H1 (cell line): ENCODE data around the gene GPRIN1.

Experiments
- CBX5 ChIP-seq: fragments of 300-800, 300-1000 bp; sonication (generic); IDR thresholded peaks from 2 replicates; pipeline ENCODE4 v1.7.1; 2016; ENCODE audit warnings: antibody characterized with exemption, low read length, low read depth
- CHD1 ChIP-seq: IDR thresholded peaks from 2 replicates; pipeline ENCODE4 v1.6.1; 2012; ENCODE audit warnings: low read depth, low read length, improper control_type of control experiment
- CREB1 ChIP-seq: IDR thresholded peaks from 2 replicates; pipeline ENCODE4 v1.6.1; 2012; ENCODE audit warnings: inconsistent platforms
- MAX ChIP-seq: IDR thresholded peaks from 2 replicates; pipeline ENCODE4 v1.6.1; 2012; ENCODE audit warnings: inconsistent platforms
- RFX5 ChIP-seq: IDR thresholded peaks from 2 replicates; pipeline ENCODE4 v1.6.1; 2011; ENCODE audit warnings: low read depth, low read length, improper control_type of control experiment, borderline replicate concordance
- TEAD4 ChIP-seq: IDR thresholded peaks from 2 replicates; pipeline ENCODE4 v1.6.1; 2012; ENCODE audit warnings: low read depth, low read length, inconsistent platforms, mixed read lengths

GRCh38 chr5:176625512-176625911 is 15.6 kb upstream of the GPRIN1 start:
- TF ChIP-seq CHD1 = no peak
- TF ChIP-seq CREB1 = no peak
- no peak for TF ChIP-seq CBX5
- TF ChIP-seq TEAD4 = no peak
- no peak for TF ChIP-seq MAX
- TF ChIP-seq RFX5 = no peak
